ENCODE results near the gene SEC31B.

The SEC31B gene

DNA sequence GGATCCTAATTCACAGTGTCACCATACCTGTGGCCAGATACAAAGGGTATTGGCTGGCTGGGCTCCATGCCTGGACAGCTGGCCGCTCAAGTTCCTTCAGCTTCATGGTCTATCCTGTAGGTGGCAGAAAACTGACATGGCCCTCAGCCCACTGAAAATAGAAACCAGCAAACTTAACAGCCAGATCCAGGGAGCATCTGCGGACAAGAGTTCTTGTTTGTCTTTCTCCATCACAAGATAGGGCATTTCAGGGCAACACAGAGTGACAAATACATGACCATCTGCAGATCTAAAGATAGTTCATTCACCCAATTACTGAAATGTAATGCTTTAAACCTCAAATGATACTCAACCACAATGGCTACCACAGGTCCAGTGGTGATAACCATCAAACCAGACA is 2.8 kb downstream of the SEC31B start:
- POLR2A ChIA-PET = no interaction called here
- H3K36me3 ChIP-seq (ENCODE audit: control insufficient read depth in 2 of 2, insufficient read depth in 1 of 2, low read length in 2 of 2) = peaks cover 0 to 21% of the 10 kb centered on the region in 2 experiments; a peak in 2 of 3 replicates
- H3K4me1 ChIP-seq (ENCODE audit: control insufficient read depth, insufficient read depth, low read length) = no peaks in the 10 kb centered on the region
- CTCF ChIA-PET = interaction anchor here (0.6 to 5.2 kb wide), 13 partner anchors 8 to 890 kb away, joined by 3 to 58 read pairs (median 12); partner anchors contain the start of genes NDUFB8 and SCD
- H3K4me3 ChIP-seq (ENCODE audit: low read depth, low read length) = no peak overlapping the region
- no peak overlapping the region for H3K27ac ChIP-seq (ENCODE audit: extremely low read depth, low read depth, low read length)
- TF ChIP-seq HOXC10 (CRISPR knock-in tag; IDR thresholded peaks at IDR 0.05) = no peak
- TF ChIP-seq ZNF514 (tag by site-specific recombination; IDR thresholded peaks at IDR 0.05) = no peak
- TF ChIP-seq ZNF24 (tag by site-specific recombination; IDR thresholded peaks at IDR 0.05) = no peak
- TF ChIP-seq PATZ1 (tag by site-specific recombination; IDR thresholded peaks at IDR 0.05) = no peak
- TF ChIP-seq ZNF221 (tag by site-specific recombination; IDR thresholded peaks at IDR 0.05; ENCODE audit: borderline replicate concordance) = no peak
- no peak for TF ChIP-seq ZNF623 (tag by site-specific recombination; IDR thresholded peaks at IDR 0.05)
- no peak for TF ChIP-seq MYNN (tag by site-specific recombination; IDR thresholded peaks at IDR 0.05; ENCODE audit: borderline replicate concordance)
- no peaks in the 10 kb centered on the region for H3K9me3 ChIP-seq (ENCODE audit: control insufficient read depth, insufficient read depth, low read depth, low read length)

GRCh38 chr10:100515612-100516011 is 4.0 kb downstream of the SEC31B start:
- Histone ChIP-seq H3K9me3 (ENCODE audit: control insufficient read depth, insufficient read depth, low read depth, low read length) (no peaks in the 10 kb centered on the region), H3K36me3 (ENCODE audit: control insufficient read depth in 2 of 2, insufficient read depth in 1 of 2, low read length in 2 of 2) (peaks cover 0 to 26% of the 10 kb centered on the region in 2 experiments; a peak in 2 of 3 replicates), H3K4me3 (ENCODE audit: low read depth, low read length) (no peak overlapping the region), H3K27ac (ENCODE audit: extremely low read depth, low read depth, low read length) (no peak overlapping the region), H3K4me1 (ENCODE audit: control insufficient read depth, insufficient read depth, low read length) (no peaks in the 10 kb centered on the region)
- POLR2A ChIA-PET = no interaction called here
- TF ChIP-seq, protein P1, sequence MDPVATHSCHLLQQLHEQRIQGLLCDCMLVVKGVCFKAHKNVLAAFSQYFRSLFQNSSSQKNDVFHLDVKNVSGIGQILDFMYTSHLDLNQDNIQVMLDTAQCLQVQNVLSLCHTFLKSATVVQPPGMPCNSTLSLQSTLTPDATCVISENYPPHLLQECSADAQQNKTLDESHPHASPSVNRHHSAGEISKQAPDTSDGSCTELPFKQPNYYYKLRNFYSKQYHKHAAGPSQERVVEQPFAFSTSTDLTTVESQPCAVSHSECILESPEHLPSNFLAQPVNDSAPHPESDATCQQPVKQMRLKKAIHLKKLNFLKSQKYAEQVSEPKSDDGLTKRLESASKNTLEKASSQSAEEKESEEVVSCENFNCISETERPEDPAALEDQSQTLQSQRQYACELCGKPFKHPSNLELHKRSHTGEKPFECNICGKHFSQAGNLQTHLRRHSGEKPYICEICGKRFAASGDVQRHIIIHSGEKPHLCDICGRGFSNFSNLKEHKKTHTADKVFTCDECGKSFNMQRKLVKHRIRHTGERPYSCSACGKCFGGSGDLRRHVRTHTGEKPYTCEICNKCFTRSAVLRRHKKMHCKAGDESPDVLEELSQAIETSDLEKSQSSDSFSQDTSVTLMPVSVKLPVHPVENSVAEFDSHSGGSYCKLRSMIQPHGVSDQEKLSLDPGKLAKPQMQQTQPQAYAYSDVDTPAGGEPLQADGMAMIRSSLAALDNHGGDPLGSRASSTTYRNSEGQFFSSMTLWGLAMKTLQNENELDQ (tag by site-specific recombination; IDR thresholded peaks at IDR 0.05; ENCODE audit: low read depth) = no peak
- TF ChIP-seq ZNF248 (tag by site-specific recombination; IDR thresholded peaks at IDR 0.05) = no peak
- CTCF ChIA-PET = interaction anchor here (0.7 to 5.2 kb wide), 5 partner anchors 10 to 122 kb away, joined by 3 to 34 read pairs (median 4); no protein-coding TSS in a partner anchor

GRCh38 chr10:100510533-100511308 is 8.9 kb downstream of the SEC31B start:
- H3K4me3 ChIP-seq (ENCODE audit: low read depth, low read length) = no peak overlapping the region
- TF ChIP-seq FEZF1 (tag by site-specific recombination; IDR thresholded peaks at IDR 0.05) (no peak), GLI2 (tag by site-specific recombination; IDR thresholded peaks at IDR 0.05; ENCODE audit: borderline replicate concordance, low read depth) (no peak)
- no peaks in the 10 kb centered on the region for H3K9me3 ChIP-seq (ENCODE audit: control insufficient read depth, insufficient read depth, low read depth, low read length)
- POLR2A ChIA-PET = interaction anchor here (0.9 kb wide), 1 partner anchor 164 kb away, joined by 6 read pairs; the partner anchor contains the start of gene SCD
- H3K4me1 ChIP-seq (ENCODE audit: control insufficient read depth, insufficient read depth, low read length) = no peaks in the 10 kb centered on the region
- H3K27ac ChIP-seq (ENCODE audit: extremely low read depth, low read depth, low read length) = no peak overlapping the region
- CTCF ChIA-PET = interaction anchor here (0.6 to 8.8 kb wide), 15 partner anchors 7 to 368 kb away, joined by 3 to 97 read pairs (median 8); no protein-coding TSS in a partner anchor
- peaks cover 0 to 47% of the 10 kb centered on the region in 2 experiments; a peak in 2 of 3 replicates for H3K36me3 ChIP-seq (ENCODE audit: control insufficient read depth in 2 of 2, insufficient read depth in 1 of 2, low read length in 2 of 2)

DNA sequence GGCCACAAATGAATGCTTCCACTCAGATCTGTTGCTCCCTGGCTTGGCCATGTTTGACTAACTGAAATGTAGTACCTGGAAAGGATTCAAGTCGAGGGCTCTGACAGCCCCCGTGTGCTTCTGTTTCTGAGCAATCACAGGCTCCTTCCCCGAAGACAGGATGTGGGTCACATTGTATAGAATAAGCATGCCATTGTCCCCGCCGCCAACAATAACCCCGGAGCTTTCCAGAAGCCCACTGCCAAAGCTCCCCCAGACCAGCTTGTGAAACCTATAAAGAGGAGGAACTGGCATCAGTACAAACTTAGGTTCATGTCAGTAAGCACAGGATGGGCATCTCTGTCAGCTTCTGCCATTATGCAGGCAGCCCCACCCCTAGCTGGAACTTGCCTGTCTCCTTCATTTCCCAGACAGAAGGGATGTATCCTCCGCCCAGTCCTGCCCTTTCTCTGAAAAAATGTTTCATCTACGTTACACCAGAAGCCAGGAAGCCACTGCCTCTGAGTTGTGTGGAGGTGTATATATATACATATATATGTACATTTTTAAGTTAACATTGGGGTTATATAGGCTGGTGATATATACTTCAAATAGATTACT is 10.3 kb downstream of the SEC31B start:
- H3K27ac ChIP-seq (ENCODE audit: extremely low read depth, low read depth, low read length) = no peak overlapping the region
- H3K4me1 ChIP-seq (ENCODE audit: control insufficient read depth, insufficient read depth, low read length) = no peaks in the 10 kb centered on the region
- no peaks in the 10 kb centered on the region for H3K9me3 ChIP-seq (ENCODE audit: control insufficient read depth, insufficient read depth, low read depth, low read length)
- CTCF ChIA-PET = interaction anchor here (0.6 to 8.8 kb wide), 36 partner anchors 7 to 664 kb away, joined by 3 to 97 read pairs (median 5); partner anchors contain the start of gene HIF1AN
- H3K36me3 ChIP-seq (ENCODE audit: control insufficient read depth in 2 of 2, insufficient read depth in 1 of 2, low read length in 2 of 2) = peaks cover 0 to 55% of the 10 kb centered on the region in 2 experiments; a peak in 1 of 3 replicates
- POLR2A ChIA-PET = no interaction called here
- H3K4me3 ChIP-seq (ENCODE audit: low read depth, low read length) = no peak overlapping the region
- no peak for TF ChIP-seq ZNF624 (tag by site-specific recombination; IDR thresholded peaks at IDR 0.05)
- TF ChIP-seq, protein P2, sequence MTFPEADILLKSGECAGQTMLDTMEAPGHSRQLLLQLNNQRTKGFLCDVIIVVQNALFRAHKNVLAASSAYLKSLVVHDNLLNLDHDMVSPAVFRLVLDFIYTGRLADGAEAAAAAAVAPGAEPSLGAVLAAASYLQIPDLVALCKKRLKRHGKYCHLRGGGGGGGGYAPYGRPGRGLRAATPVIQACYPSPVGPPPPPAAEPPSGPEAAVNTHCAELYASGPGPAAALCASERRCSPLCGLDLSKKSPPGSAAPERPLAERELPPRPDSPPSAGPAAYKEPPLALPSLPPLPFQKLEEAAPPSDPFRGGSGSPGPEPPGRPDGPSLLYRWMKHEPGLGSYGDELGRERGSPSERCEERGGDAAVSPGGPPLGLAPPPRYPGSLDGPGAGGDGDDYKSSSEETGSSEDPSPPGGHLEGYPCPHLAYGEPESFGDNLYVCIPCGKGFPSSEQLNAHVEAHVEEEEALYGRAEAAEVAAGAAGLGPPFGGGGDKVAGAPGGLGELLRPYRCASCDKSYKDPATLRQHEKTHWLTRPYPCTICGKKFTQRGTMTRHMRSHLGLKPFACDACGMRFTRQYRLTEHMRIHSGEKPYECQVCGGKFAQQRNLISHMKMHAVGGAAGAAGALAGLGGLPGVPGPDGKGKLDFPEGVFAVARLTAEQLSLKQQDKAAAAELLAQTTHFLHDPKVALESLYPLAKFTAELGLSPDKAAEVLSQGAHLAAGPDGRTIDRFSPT (tag by site-specific recombination; IDR thresholded peaks at IDR 0.05) = no peak
- no peak for TF ChIP-seq ZBTB21 (tag by site-specific recombination; IDR thresholded peaks at IDR 0.05)
- TF ChIP-seq ZNF155 (tag by site-specific recombination; IDR thresholded peaks at IDR 0.05) = no peak
- TF ChIP-seq ZNF529 (tag by site-specific recombination; IDR thresholded peaks at IDR 0.05; ENCODE audit: insufficient replicate concordance) = no peak
- TF ChIP-seq ZNF514 (tag by site-specific recombination; IDR thresholded peaks at IDR 0.05) = no peak
- TF ChIP-seq ZNF561 (tag by site-specific recombination; IDR thresholded peaks at IDR 0.05; ENCODE audit: borderline replicate concordance) = no peak
- no peak for TF ChIP-seq ZNF394 (tag by site-specific recombination; IDR thresholded peaks at IDR 0.05; ENCODE audit: borderline replicate concordance)
- no peak for TF ChIP-seq ZNF426 (tag by site-specific recombination; IDR thresholded peaks at IDR 0.05)

Measured in HEK293 (cell line).